Measurements from ENCODE around the gene LRIG2.

Gene LRIG2

GRCh38 chr1:113086541-113086940 is 13.5 kb downstream of the LRIG2 start:
- DNase-seq = no peak
- no peak for TF ChIP-seq CTCF (IDR thresholded peaks at IDR 0.05; ENCODE audit: low read depth, low read length)
- no peaks in the 10 kb centered on the region for H3K9me3 ChIP-seq
- no peaks in the 10 kb centered on the region for H3K27me3 ChIP-seq
- H3K4me1 ChIP-seq = peaks cover 8% of the 10 kb centered on the region
- H3K36me3 ChIP-seq = peaks cover 7% of the 10 kb centered on the region; the same call in 1 of the 2 replicates
- no peak overlapping the region for H3K4me3 ChIP-seq (ENCODE audit: low read depth, low read length)

GRCh38 chr1:113088972-113089371 is 16.0 kb downstream of the LRIG2 start:
- Histone ChIP-seq H3K4me3 (ENCODE audit: low read depth, low read length) (no peak overlapping the region), H3K36me3 (peaks cover 9% of the 10 kb centered on the region), H3K4me1 (peaks cover 15% of the 10 kb centered on the region), H3K9me3 (no peaks in the 10 kb centered on the region), H3K27me3 (no peaks in the 10 kb centered on the region)
- no peak for DNase-seq
- TF ChIP-seq CTCF (IDR thresholded peaks at IDR 0.05; ENCODE audit: low read depth, low read length) = no peak

- DNase-seq = no peak
- Histone ChIP-seq H3K4me3 (ENCODE audit: low read depth, low read length) (no peak overlapping the region), H3K27me3 (no peaks in the 10 kb centered on the region), H3K36me3 (peaks cover 18% of the 10 kb centered on the region), H3K9me3 (no peaks in the 10 kb centered on the region), H3K4me1 (peaks cover 15% of the 10 kb centered on the region)
- TF ChIP-seq CTCF (IDR thresholded peaks at IDR 0.05; ENCODE audit: low read depth, low read length) = no peak
Measured at GRCh38 chr1:113090051-113090450, 17.1 kb downstream of the LRIG2 start.

GRCh38 chr1:113091988-113092594 is 19.1 kb downstream of the LRIG2 start:
- H3K4me3 ChIP-seq (ENCODE audit: low read depth, low read length) = no peak overlapping the region
- no peaks in the 10 kb centered on the region for H3K9me3 ChIP-seq
- peaks cover 15% of the 10 kb centered on the region for H3K4me1 ChIP-seq
- H3K36me3 ChIP-seq = peaks cover 35% of the 10 kb centered on the region
- no peak for DNase-seq
- H3K27me3 ChIP-seq = no peaks in the 10 kb centered on the region
- no peak for TF ChIP-seq CTCF (IDR thresholded peaks at IDR 0.05; ENCODE audit: low read depth, low read length)

GRCh38 chr1:113094506-113094905 is 21.5 kb downstream of the LRIG2 start:
- H3K27me3 ChIP-seq = no peaks in the 10 kb centered on the region
- TF ChIP-seq CTCF (IDR thresholded peaks at IDR 0.05; ENCODE audit: low read depth, low read length) = no peak
- H3K36me3 ChIP-seq = peaks cover 58% of the 10 kb centered on the region
- DNase-seq = no peak
- no peaks in the 10 kb centered on the region for H3K9me3 ChIP-seq
- no peak overlapping the region for H3K4me3 ChIP-seq (ENCODE audit: low read depth, low read length)
- H3K4me1 ChIP-seq = peaks cover 7% of the 10 kb centered on the region

- Histone ChIP-seq H3K4me1 (peaks cover 7% of the 10 kb centered on the region), H3K9me3 (no peaks in the 10 kb centered on the region), H3K36me3 (peaks cover 70% of the 10 kb centered on the region), H3K27me3 (no peaks in the 10 kb centered on the region), H3K4me3 (ENCODE audit: low read depth, low read length) (no peak overlapping the region)
- DNase-seq = no peak
- no peak for TF ChIP-seq CTCF (IDR thresholded peaks at IDR 0.05; ENCODE audit: low read depth, low read length)
Measured at GRCh38 chr1:113095790-113096455, 22.9 kb downstream of the LRIG2 start.
